Esophagus squamous epithelium (tissue), 5 donors: ENCODE results near the gene CROT. TPM values are rescaled to one million over a fixed set of nuclear protein-coding genes. Genes with fewer than 3 reads are reported as not detected.

Source experiments
- DNase-seq: peaks from one replicate; lab custom pipeline; 2025; lab: John Stamatoyannopoulos, UW
- H3K27ac ChIP-seq, 4 donors: fragments of 200-600 bp; sonication (generic); one replicate each; pipeline ENCODE4 v1.5.1; 2016 to 2019; ENCODE audit warnings: mild to moderate bottlenecking in 1 of 4
- H3K27me3 ChIP-seq, 4 donors: fragments of 200-600 bp; sonication (generic); 1 replicate in 3 of 4; 2 replicates in 1 of 4; pipeline versions ENCODE4 v1.5.1 to v1.6.0; 2017 to 2021; ENCODE audit warnings: antibody characterized with exemption in 1 of 4
- H3K36me3 ChIP-seq, 3 donors: fragments of 200-600 bp; sonication (generic); one replicate each; pipeline ENCODE4 v1.5.1; 2016 to 2019
- H3K4me1 ChIP-seq, 3 donors: fragments of 200-600 bp; sonication (generic); one replicate each; pipeline ENCODE4 v1.5.1; 2017 to 2019
- H3K4me3 ChIP-seq, 4 donors: fragments of 200-600 bp; sonication (generic); 1 replicate in 3 of 4; 2 replicates in 1 of 4; pipeline ENCODE4 v1.5.1; 2016 to 2019; ENCODE audit warnings: mild to moderate bottlenecking in 2 of 4, moderate library complexity in 1 of 4
- H3K9me3 ChIP-seq, 3 donors: fragments of 200-600 bp; sonication (generic); one replicate each; pipeline ENCODE4 v1.5.1; 2016 to 2019
- CTCF ChIP-seq, 6 experiments: fragments of 450-650 bp in 4 of 6; fragments of 200-600 bp in 2 of 6; sonication (generic) in 2 of 6; IDR thresholded peaks; one replicate each; pipeline ENCODE4 v1.5.1; 2016 to 2019; ENCODE audit warnings: antibody characterized with exemption in 6 of 6, mild to moderate bottlenecking in 4 of 6, moderate library complexity in 4 of 6
- POLR2A ChIP-seq, 4 donors: fragments of 450-650 bp; IDR thresholded peaks; one replicate each; pipeline ENCODE4 v1.6.1; 2017; ENCODE audit warnings: antibody characterized with exemption in 4 of 4, mild to moderate bottlenecking in 4 of 4, moderate library complexity in 3 of 4
- WGBS, 2 donors: methylation state at CpG; one replicate each; pipeline ENCODE4 v1.1.5; 2018; 5-methylcytosine and 5-hydroxymethylcytosine counted together
- intact Hi-C: fragments of 100-400 bp; cut with DNase I; formaldehyde crosslinking; loops from one replicate; pipeline ENCODE4 v1.15.0; 2022
- small RNA-seq, 4 donors: library from RNA; depleted of rRNA; stranded (forward); fragments of <200 nt; gene quantifications; one replicate each; pipeline ENCODE3, GENCODE V24; 2016
- total RNA-seq, 4 donors: library from RNA; depleted of rRNA; stranded (reverse); fragments of >200 nt; gene quantifications; one replicate each; pipeline ENCODE4 v1.1.0, GENCODE V29; 2016
- donor health status: DM: yes; HTN: yes; CAD: no.

Gene CROT
- total RNA-seq, 4 donors from 2014 or later, result 34.5 to 42.2 (median 36.1) TPM

DNA sequence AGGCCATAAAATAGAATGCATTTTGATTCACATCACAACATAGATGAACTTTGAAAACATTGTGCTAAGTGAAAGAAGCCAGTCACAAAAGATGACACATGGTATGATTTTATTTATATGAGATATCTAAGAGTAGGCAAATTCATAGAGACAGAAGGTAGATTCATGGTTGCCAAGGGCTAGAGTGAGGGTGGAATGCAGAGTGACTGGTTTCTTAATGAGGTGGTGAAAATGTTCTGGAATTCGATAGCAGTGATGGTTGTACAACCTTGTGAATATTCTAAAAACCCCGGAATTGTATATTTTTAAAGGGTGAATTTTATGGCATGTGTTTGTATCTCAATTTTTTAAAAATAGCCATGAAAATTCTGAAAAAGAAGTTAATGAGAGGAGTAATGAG, 87.1 kb downstream of the CROT start:
- no peak overlapping the region for H3K4me3 ChIP-seq
- no peaks in the 10 kb centered on the region for H3K4me1 ChIP-seq
- no peaks in the 10 kb centered on the region for H3K27me3 ChIP-seq
- no peak for TF ChIP-seq CTCF (IDR thresholded peaks at IDR 0.05)
- DNase-seq, result no peak
- H3K27ac ChIP-seq, result no peak overlapping the region
- no peaks in the 10 kb centered on the region for H3K9me3 ChIP-seq
- 83 to 88% methylated on average over 2 of the region's 2 CpGs for WGBS, 2 donors
- no peaks in the 10 kb centered on the region for H3K36me3 ChIP-seq
- intact Hi-C loops, result no loop called here

- intact Hi-C loops, result no loop called here
- Histone ChIP-seq H3K36me3 (no peaks in the 10 kb centered on the region), H3K27me3 (no peaks in the 10 kb centered on the region), H3K4me1 (no peaks in the 10 kb centered on the region), H3K4me3 (no peak overlapping the region), H3K27ac (no peak overlapping the region), H3K9me3 (no peaks in the 10 kb centered on the region)
- TF ChIP-seq POLR2A (IDR thresholded peaks at IDR 0.05), result no peak
- no peak for DNase-seq
Measured at GRCh38 chr7:87435546-87435945, 90.1 kb downstream of the CROT start.

- no peaks in the 10 kb centered on the region for H3K4me1 ChIP-seq
- no peaks in the 10 kb centered on the region for H3K27me3 ChIP-seq
- 54 to 55% methylated on average over 4 of the region's 4 CpGs for WGBS, 2 donors
- no peak overlapping the region for H3K27ac ChIP-seq
- no peaks in the 10 kb centered on the region for H3K9me3 ChIP-seq
- H3K4me3 ChIP-seq, result no peak overlapping the region
- H3K36me3 ChIP-seq, result no peaks in the 10 kb centered on the region
- DNase-seq, result no peak
- TF ChIP-seq CTCF (IDR thresholded peaks at IDR 0.05), result no peak
- TF ChIP-seq POLR2A (IDR thresholded peaks at IDR 0.05), result no peak
- intact Hi-C loops, result no loop called here
Measured at GRCh38 chr7:87445897-87446296, 100.4 kb downstream of the CROT start.

GRCh38 chr7:87447116-87447635, 101.7 kb downstream of the CROT start:
- no peak overlapping the region for H3K4me3 ChIP-seq
- intact Hi-C loops, result no loop called here
- no peaks in the 10 kb centered on the region for H3K4me1 ChIP-seq
- DNase-seq, result no peak
- H3K27me3 ChIP-seq, result no peaks in the 10 kb centered on the region
- H3K9me3 ChIP-seq, result no peaks in the 10 kb centered on the region
- TF ChIP-seq CTCF (IDR thresholded peaks at IDR 0.05), result no peak
- TF ChIP-seq POLR2A (IDR thresholded peaks at IDR 0.05), result no peak
- WGBS, 2 donors, result 72 to 89% methylated on average over 4 of the region's 4 CpGs
- H3K27ac ChIP-seq, result no peak overlapping the region
- H3K36me3 ChIP-seq, result no peaks in the 10 kb centered on the region

- no peaks in the 10 kb centered on the region for H3K36me3 ChIP-seq
- H3K27me3 ChIP-seq, result no peaks in the 10 kb centered on the region
- 69 to 73% methylated on average over 4 to 7 of the region's 7 CpGs for WGBS, 2 donors
- no peaks in the 10 kb centered on the region for H3K9me3 ChIP-seq
- no peak for DNase-seq
- intact Hi-C loops, result no loop called here
- no peak overlapping the region for H3K4me3 ChIP-seq
- no peak for TF ChIP-seq POLR2A (IDR thresholded peaks at IDR 0.05)
- no peak for TF ChIP-seq CTCF (IDR thresholded peaks at IDR 0.05)
- no peaks in the 10 kb centered on the region for H3K4me1 ChIP-seq
- no peak overlapping the region for H3K27ac ChIP-seq
Measured at GRCh38 chr7:87448388-87448787, 102.9 kb downstream of the CROT start.

Small RNA genes lying within 50 kb of the gene (small RNA-seq; reads per million reads assigned to genes)
- gene RF02195 (0 reads per million in 4 donors), gene RF02196 (0 reads per million in 4 donors)

Other genes with a start within 250 kb of the CROT start
- gene DMTF1, start 193.2 kb upstream of the CROT start, total RNA-seq, result 10 to 100 TPM; 16.5 to 75.2 (median 34.5) TPM
- gene TMEM243, start 125.9 kb upstream of the CROT start, total RNA-seq, result 10 to 100 TPM in 3 of 4 donors, 1 to 10 TPM in 1; 8.9 to 42.2 (median 19.1) TPM
- under 1 TPM in 2 of 4 donors, not detected in 2; 0.38 to 0.76 TPM for gene ABCB4, start 130.0 kb downstream of the CROT start, total RNA-seq